OCI-LY3 (cell line): ENCODE results near the gene SLC22A4.

Experiments used
- EZH2phosphoT487 ChIP-seq: fragments of 200-600 bp; shearing (Covaris generic); IDR thresholded peaks from 2 replicates; pipeline ENCODE4 v1.6.1; 2018; ENCODE audit warnings: antibody characterized with exemption, mixed run types, low read depth
- TF ChIP-seq, protein P1 (sequence below): fragments of 200-600, 300-600 bp; sonication (generic); IDR thresholded peaks from 2 replicates; pipeline ENCODE4 v1.5.1; 2014; ENCODE audit warnings: antibody characterized with exemption, low read length, low read depth

GRCh38 chr5:132269635-132270334 lies 24.4 kb upstream of the SLC22A4 start:
- TF ChIP-seq, protein P1, sequence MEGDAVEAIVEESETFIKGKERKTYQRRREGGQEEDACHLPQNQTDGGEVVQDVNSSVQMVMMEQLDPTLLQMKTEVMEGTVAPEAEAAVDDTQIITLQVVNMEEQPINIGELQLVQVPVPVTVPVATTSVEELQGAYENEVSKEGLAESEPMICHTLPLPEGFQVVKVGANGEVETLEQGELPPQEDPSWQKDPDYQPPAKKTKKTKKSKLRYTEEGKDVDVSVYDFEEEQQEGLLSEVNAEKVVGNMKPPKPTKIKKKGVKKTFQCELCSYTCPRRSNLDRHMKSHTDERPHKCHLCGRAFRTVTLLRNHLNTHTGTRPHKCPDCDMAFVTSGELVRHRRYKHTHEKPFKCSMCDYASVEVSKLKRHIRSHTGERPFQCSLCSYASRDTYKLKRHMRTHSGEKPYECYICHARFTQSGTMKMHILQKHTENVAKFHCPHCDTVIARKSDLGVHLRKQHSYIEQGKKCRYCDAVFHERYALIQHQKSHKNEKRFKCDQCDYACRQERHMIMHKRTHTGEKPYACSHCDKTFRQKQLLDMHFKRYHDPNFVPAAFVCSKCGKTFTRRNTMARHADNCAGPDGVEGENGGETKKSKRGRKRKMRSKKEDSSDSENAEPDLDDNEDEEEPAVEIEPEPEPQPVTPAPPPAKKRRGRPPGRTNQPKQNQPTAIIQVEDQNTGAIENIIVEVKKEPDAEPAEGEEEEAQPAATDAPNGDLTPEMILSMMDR, result no peak
- no peak for TF ChIP-seq EZH2phosphoT487
